Measurements from ENCODE around the gene MRPL50.
"Not testable (repeated sequence)": the region's sequence is repeated elsewhere in the genome, so short reads cannot be mapped to it uniquely, and the experiment has no call there.

The MRPL50 gene

DNA sequence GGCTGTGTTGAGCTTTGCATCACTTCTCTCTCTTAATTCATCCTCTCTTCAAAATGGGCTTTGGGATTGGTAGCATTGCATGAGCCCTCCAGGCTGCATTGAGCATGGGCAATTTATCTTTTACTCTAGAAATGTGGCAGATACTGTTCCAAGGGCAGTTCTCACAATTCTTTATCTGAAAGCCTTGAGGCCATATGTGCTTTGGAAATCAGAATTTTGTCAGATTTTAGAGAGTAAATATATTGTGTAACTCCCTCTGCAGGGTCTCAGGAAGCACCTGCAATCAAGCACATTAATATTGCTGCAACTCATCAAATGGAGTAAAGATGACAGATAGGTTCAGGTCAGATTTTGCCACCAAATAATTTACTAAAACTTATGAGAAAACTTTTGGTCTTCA lies 19.6 kb upstream of the MRPL50 start:
- no peak for DNase-seq (ENCODE audit: low read depth, low spot score)

- no peak for DNase-seq (ENCODE audit: low read depth, low spot score)
Measured at GRCh38 chr9:101417389-101417788, 19.0 kb upstream of the MRPL50 start.

GRCh38 chr9:101415578-101415977 lies 17.2 kb upstream of the MRPL50 start:
- no peak for DNase-seq (ENCODE audit: low read depth, low spot score)

DNA sequence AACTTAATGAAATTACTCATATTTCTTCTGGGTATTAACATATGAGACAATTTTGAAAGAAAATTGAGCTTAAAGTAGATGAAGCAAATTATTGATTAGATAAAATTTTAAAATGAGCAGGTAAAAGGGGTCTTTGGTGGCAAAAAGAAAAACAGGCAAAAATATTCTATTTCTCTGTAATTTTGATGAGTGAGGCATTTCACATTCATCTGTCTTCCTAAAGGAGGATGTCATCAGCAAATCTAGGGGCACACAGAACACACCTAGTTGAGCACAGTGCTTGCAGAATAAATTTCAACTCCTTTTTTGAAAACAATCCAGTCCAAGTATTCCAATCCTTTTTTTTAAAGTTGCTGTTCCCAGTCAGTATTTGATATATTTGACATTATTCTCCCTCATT lies 16.4 kb upstream of the MRPL50 start:
- DNase-seq (ENCODE audit: low read depth, low spot score), result no peak

- DNase-seq (ENCODE audit: low read depth, low spot score), result no peak
Measured at GRCh38 chr9:101409079-101409477, 10.7 kb upstream of the MRPL50 start.

DNA sequence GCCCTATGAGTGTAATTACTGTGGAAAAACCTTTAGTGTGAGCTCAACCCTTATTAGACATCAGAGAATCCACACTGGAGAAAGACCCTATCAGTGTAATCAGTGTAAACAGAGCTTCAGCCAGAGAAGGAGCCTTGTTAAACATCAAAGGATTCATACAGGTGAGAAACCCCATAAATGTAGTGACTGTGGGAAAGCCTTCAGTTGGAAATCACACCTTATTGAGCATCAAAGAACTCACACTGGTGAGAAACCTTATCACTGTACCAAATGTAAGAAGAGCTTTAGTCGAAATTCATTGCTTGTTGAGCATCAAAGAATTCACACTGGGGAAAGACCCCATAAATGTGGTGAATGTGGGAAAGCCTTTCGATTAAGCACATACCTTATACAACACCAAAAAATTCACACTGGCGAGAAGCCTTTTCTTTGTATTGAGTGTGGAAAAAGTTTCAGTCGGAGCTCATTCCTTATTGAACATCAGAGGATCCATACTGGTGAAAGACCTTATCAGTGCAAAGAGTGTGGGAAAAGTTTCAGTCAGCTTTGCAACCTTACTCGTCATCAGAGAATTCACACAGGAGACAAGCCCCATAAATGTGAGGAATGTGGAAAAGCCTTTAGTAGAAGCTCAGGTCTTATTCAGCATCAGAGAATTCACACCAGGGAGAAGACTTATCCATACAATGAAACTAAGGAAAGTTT lies 10.1 kb upstream of the MRPL50 start:
- no peak for DNase-seq (ENCODE audit: low read depth, low spot score)

DNA sequence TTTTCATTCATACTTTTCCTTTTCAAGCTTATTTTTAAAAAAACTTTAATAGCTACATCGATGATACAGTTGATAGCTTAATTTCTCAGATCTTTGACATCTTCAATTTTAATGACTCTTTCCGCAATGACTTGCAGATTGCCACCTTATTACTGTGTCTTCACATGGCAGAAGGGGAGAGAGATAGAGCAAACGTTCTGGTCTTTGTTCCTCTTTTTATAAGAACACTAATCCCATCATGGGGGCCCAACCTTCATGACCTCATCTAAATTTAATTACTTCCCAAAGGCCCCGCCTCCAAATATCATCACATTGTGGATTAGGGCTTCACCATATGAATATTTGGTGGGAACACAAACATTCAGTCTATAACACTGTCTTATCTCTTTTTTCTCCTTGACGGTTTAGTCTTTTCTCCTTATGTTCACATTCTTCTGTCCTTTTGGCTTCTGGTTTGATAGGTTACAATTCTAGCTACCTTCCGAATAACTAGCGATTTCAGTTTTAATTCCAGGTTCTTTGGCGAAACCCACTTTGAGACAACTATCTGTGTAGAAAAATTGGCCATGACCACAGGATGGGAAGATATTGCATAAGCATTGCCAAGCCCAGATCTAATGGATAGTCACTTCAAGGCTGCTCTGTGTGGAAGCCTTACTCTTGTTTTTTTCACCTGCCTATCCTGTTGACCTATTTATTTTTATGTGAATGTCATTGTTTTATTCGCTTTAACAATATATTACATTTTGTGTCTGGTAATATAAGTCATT lies 5.3 kb upstream of the MRPL50 start:
- no peak for DNase-seq (ENCODE audit: low read depth, low spot score)

DNA sequence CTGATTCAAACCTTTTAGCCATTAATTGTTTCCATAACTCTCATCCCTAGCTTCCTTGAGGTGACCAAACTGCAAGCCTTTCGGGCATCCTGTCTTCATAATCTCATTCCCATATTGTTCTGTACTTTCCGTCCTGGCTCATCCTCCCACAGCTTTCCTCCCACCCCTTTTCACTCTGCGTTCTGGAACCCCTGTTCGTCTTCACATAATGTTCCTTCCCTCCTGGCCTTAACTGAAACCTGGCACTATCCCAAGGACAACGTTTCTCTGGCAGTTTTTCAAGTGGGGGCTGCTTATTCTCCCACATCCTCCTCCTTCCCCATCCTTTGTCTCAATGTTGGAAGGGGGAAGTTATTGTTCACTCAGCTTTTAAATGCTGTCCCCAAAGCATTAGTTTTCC lies 1.7 kb upstream of the MRPL50 start:
- DNase-seq (ENCODE audit: low read depth, low spot score), result no peak

DNA sequence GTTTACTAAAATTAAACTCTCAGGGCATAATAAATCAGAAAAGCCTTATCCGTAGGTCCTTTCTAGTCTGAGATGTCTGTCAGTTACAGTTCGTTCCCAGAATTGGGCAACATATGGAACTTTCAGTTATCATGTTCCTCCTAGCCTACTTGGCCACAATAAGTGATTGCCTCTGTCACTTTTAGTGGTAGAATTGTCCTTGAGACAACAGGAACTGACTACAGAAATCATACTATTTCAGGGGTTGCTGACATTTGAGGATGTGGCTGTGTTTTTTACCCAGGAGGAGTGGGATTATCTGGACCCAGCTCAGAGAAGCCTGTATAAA lies 1.2 kb upstream of the MRPL50 start:
- no peak for DNase-seq (ENCODE audit: low read depth, low spot score)

GRCh38 chr9:101398930-101399642 lies 668 bp upstream of the MRPL50 start:
- no peak for DNase-seq (ENCODE audit: low read depth, low spot score)

DNA sequence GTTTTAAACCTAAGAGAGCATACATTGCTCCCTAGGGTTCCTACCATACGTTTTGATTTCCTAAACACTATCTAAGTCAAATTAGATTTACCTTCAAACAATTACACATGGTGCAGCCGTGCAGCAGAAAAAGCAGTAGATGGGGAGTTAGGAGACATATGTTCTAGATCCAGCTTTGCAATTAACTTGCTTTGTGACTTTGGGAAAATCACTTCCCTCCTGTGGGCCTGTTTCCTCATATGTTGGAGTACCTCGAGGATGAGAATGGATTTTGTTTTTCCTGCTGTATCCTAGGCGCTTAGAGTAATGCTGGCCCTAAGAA lies 711 bp downstream of the MRPL50 start:
- DNase-seq (ENCODE audit: low read depth, low spot score), result no peak

- no peak for DNase-seq (ENCODE audit: low read depth, low spot score)
Measured at GRCh38 chr9:101394687-101395086, 3.7 kb downstream of the MRPL50 start.

DNA sequence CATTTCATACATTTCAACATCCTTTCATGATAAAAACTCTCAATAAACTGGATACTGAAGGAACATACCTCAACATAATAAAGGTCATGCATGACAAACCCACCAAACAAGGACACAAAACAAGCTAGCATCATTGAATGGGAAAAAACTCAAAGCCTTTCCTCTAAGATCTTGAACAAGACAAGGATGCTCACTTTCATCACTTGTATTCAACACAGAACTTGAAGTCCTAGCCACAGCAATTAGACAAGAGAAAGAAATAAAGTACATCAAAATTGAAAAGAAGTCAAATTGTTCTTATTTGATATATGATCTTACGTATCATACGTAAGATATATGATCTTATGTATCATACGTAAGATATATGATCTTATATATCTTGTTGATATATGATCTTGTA lies 5.3 kb downstream of the MRPL50 start:
- DNase-seq (ENCODE audit: low read depth, low spot score), result no peak

GRCh38 chr9:101388507-101388993 lies 9.9 kb downstream of the MRPL50 start:
- DNase-seq (ENCODE audit: low read depth, low spot score), result no peak

GRCh38 chr9:101387871-101388506 lies 10.4 kb downstream of the MRPL50 start:
- DNase-seq (ENCODE audit: low read depth, low spot score), result no peak

- not testable (repeated sequence) for DNase-seq (ENCODE audit: low read depth, low spot score)
Measured at GRCh38 chr9:101384873-101385536, 13.4 kb downstream of the MRPL50 start, which contains the start of gene BAAT. BAAT (minus strand) TSS chr9:101385006; CDS start chr9:101371404, 13,602 bp downstream.

DNA sequence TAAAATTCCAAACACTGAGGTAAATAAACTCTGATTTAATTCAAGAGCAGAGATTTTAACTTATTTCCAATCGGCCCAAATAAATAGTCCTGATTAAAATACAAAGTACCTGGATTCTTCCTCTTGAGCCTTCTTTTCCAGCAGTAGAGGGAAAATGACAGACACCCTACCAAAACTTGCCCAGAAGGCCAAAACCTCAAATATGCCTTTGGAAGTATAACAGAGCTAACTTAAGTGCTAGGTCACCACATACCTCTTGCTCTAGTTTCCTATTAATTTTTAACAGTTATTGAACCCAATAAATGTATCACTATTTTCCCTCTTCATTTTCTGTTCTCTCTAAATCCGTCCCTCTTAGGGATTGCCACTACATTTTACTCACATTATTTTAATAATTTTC lies 15.1 kb downstream of the MRPL50 start:
- no peak for DNase-seq (ENCODE audit: low read depth, low spot score)

- DNase-seq (ENCODE audit: low read depth, low spot score), result no peak
Measured at GRCh38 chr9:101381833-101382342, 16.5 kb downstream of the MRPL50 start.

- no peak for DNase-seq (ENCODE audit: low read depth, low spot score)
Measured at GRCh38 chr9:101381118-101381517, 17.3 kb downstream of the MRPL50 start.

- DNase-seq (ENCODE audit: low read depth, low spot score), result no peak
Measured at GRCh38 chr9:101380295-101380694, 18.1 kb downstream of the MRPL50 start.

GRCh38 chr9:101376111-101376848 lies 22.1 kb downstream of the MRPL50 start:
- no peak for DNase-seq (ENCODE audit: low read depth, low spot score)

Measured in activated CD4-positive, CD25-positive, alpha-beta regulatory T cell treated with anti-CD3 and anti-CD28 coated beads, Interleukin-2, amount 50 U/mL, for 16 hours (primary cell).